SU-DHL-6 (cell line): Measurements from ENCODE around the gene HELZ.

Experiments
- H2AFZ ChIP-seq: fragments of 200-600 bp; sonication (generic); 2 replicates; pipeline ENCODE4 v1.6.1; 2014; ENCODE audit warnings: low read depth, mild to moderate bottlenecking, moderate library complexity, mixed read lengths, antibody characterized with exemption, low read length; ENCODE audit not compliant: severe bottlenecking
- H3F3A ChIP-seq: fragments of 200-600 bp; shearing (Covaris generic); 2 replicates; pipeline ENCODE4 v1.6.0; 2016; ENCODE audit warnings: antibody characterized with exemption, mild to moderate bottlenecking; ENCODE audit not compliant: insufficient read depth
- H3K27ac ChIP-seq: fragments of 200-600 bp; sonication (generic); 2 replicates; pipeline ENCODE4 v1.5.1; 2016; ENCODE audit warnings: low read depth, mild to moderate bottlenecking, low read length, moderate library complexity, mixed read lengths
- H3K27me3 ChIP-seq: fragments of 200-600 bp; sonication (generic), shearing (Covaris generic); 2 replicates; pipeline ENCODE4 v1.6.0; 2014; ENCODE audit warnings: mild to moderate bottlenecking, low read length
- H3K36me3 ChIP-seq: fragments of 200-600 bp; sonication (generic); 2 replicates; pipeline ENCODE4 v1.6.1; 2014; ENCODE audit warnings: mild to moderate bottlenecking, low read length, mixed read lengths
- H3K4me2 ChIP-seq: fragments of 300-600, 200-600 bp; shearing (Covaris generic), sonication (generic); 2 replicates; pipeline ENCODE4 v1.6.0; 2014; ENCODE audit warnings: low read length, low read depth, mild to moderate bottlenecking; ENCODE audit not compliant: poor library complexity, severe bottlenecking
- H3K4me3 ChIP-seq: fragments of 200-600 bp; sonication (generic); 2 replicates; pipeline ENCODE4 v1.5.1; 2014; ENCODE audit warnings: antibody characterized with exemption, low read length, mild to moderate bottlenecking, mixed read lengths; ENCODE audit not compliant: insufficient read depth, poor library complexity, severe bottlenecking
- H3K79me2 ChIP-seq: fragments of 200-600 bp; sonication (generic); 2 replicates; pipeline ENCODE4 v1.6.1; 2014; ENCODE audit warnings: mild to moderate bottlenecking, low read length, moderate library complexity; ENCODE audit not compliant: insufficient read depth
- H3K9ac ChIP-seq: fragments of 200-600 bp; sonication (generic); 2 replicates; pipeline ENCODE4 v1.7.0; 2014; ENCODE audit warnings: mild to moderate bottlenecking, low read length
- H3K9me2 ChIP-seq: fragments of 200-600 bp; sonication (generic); replicated peaks from 2 replicates; pipeline ENCODE4 v1.6.1; 2014; ENCODE audit warnings: low read length; ENCODE audit not compliant: insufficient read depth
- H3K9me3 ChIP-seq: fragments of 200-600 bp; sonication (generic); 2 replicates; pipeline ENCODE4 v1.6.1; 2014; ENCODE audit warnings: low read length, mixed read lengths; ENCODE audit not compliant: insufficient read depth
- H4K20me1 ChIP-seq: fragments of 200-600 bp; sonication (generic); 2 replicates; pipeline ENCODE4 v1.6.1; 2014; ENCODE audit warnings: low read depth, mild to moderate bottlenecking, antibody characterized with exemption, low read length, moderate library complexity, mixed read lengths
- EZH2phosphoT487 ChIP-seq: fragments of 200-600 bp; sonication (generic), shearing (Covaris generic); conservative IDR thresholded peaks from 2 replicates; pipeline ENCODE4 v1.6.1; 2018; ENCODE audit warnings: mild to moderate bottlenecking, antibody characterized with exemption, low read length, moderate library complexity, mixed read lengths
- TF ChIP-seq, protein P1 (sequence below): fragments of 200-600 bp; sonication (generic); IDR thresholded peaks from one replicate; pipeline ENCODE4 v1.5.1; 2017; ENCODE audit warnings: antibody characterized with exemption, mild to moderate bottlenecking, low read length, moderate library complexity; ENCODE audit not compliant: insufficient read depth, poor library complexity, severe bottlenecking

HELZ gene

DNA sequence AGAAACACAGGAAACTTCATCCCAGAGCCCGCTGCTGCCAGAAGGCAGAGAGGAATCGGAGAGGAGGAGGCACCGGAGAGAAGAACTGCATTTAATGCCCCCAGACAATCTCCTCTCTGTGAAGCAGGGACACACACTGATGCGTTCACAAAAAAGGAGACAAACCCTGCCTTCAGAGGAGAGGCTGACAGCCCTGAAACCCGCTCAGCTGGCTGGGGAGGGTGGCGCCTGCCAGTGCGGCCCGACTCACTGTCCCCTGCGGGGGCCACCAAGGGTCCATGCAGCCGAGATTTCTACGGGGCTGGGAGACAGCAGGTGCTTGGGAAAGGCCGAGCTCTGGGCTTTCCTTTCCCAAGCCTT, 222.6 kb downstream of the HELZ start:
- TF ChIP-seq, protein P1, sequence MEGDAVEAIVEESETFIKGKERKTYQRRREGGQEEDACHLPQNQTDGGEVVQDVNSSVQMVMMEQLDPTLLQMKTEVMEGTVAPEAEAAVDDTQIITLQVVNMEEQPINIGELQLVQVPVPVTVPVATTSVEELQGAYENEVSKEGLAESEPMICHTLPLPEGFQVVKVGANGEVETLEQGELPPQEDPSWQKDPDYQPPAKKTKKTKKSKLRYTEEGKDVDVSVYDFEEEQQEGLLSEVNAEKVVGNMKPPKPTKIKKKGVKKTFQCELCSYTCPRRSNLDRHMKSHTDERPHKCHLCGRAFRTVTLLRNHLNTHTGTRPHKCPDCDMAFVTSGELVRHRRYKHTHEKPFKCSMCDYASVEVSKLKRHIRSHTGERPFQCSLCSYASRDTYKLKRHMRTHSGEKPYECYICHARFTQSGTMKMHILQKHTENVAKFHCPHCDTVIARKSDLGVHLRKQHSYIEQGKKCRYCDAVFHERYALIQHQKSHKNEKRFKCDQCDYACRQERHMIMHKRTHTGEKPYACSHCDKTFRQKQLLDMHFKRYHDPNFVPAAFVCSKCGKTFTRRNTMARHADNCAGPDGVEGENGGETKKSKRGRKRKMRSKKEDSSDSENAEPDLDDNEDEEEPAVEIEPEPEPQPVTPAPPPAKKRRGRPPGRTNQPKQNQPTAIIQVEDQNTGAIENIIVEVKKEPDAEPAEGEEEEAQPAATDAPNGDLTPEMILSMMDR: no peak
- no peak for TF ChIP-seq EZH2phosphoT487
- Histone ChIP-seq H3K4me3 (no peak overlapping the region), H4K20me1 (no peaks in the 10 kb centered on the region), H3K9me2 (no peaks in the 10 kb centered on the region), H3K36me3 (no peaks in the 10 kb centered on the region), H2AFZ (no peak overlapping the region), H3K27me3 (no peaks in the 10 kb centered on the region), H3F3A (no peaks in the 10 kb centered on the region), H3K27ac (no peak overlapping the region), H3K9ac (no peak overlapping the region), H3K4me2 (no peak overlapping the region), H3K79me2 (no peaks in the 10 kb centered on the region), H3K9me3 (no peaks in the 10 kb centered on the region)

- Histone ChIP-seq H3K27me3 (no peaks in the 10 kb centered on the region), H3K4me2 (no peak overlapping the region), H3K27ac (no peak overlapping the region), H3K9me3 (no peaks in the 10 kb centered on the region), H3K9me2 (no peaks in the 10 kb centered on the region), H4K20me1 (no peaks in the 10 kb centered on the region), H3K4me3 (no peak overlapping the region), H3K9ac (no peak overlapping the region), H2AFZ (no peak overlapping the region), H3F3A (no peaks in the 10 kb centered on the region), H3K36me3 (no peaks in the 10 kb centered on the region), H3K79me2 (no peaks in the 10 kb centered on the region)
- TF ChIP-seq, protein P1: no peak
These were observed 223.1 kb downstream of the HELZ start for GRCh38 chr17:67021743-67022450.

DNA sequence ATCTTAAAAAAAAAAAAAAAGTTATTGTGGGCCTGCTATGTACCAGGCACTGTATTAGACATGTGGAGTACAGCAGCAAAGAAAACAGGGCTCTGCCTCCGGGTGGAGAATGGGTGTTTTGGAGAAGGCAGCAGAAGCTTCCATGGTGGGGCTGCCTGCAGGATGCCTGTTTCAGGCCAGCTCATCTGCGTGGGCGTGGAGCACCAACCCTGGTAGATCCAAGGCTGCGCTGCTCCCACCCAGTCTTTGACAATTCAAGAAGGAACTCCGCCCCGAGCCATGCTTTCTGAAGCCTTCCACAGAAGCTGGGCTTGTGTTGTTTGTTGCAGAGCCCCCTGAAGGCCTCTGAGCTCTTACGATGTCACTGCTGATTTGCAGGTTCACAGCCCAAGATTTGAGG, 223.8 kb downstream of the HELZ start:
- no peak overlapping the region for H3K4me3 ChIP-seq
- no peaks in the 10 kb centered on the region for H3K9me2 ChIP-seq
- H3K9ac ChIP-seq: no peak overlapping the region
- H3K9me3 ChIP-seq: no peaks in the 10 kb centered on the region
- H3K27me3 ChIP-seq: no peaks in the 10 kb centered on the region
- H3F3A ChIP-seq: no peaks in the 10 kb centered on the region
- no peaks in the 10 kb centered on the region for H3K36me3 ChIP-seq
- no peak overlapping the region for H2AFZ ChIP-seq
- no peak overlapping the region for H3K27ac ChIP-seq
- H3K79me2 ChIP-seq: no peaks in the 10 kb centered on the region
- H4K20me1 ChIP-seq: no peaks in the 10 kb centered on the region
- no peak overlapping the region for H3K4me2 ChIP-seq
- TF ChIP-seq, protein P1: no peak
- TF ChIP-seq EZH2phosphoT487: no peak
